ENCODE measurements around the gene COBLL1. TPM values are rescaled to one million over a fixed set of nuclear protein-coding genes. Genes with fewer than 3 reads are reported as not detected.
"Not testable (repeated sequence)": the region's sequence is repeated elsewhere in the genome, so short reads cannot be mapped to it uniquely, and the experiment has no call there.

COBLL1 gene
- total RNA-seq, 3 donors from 2014 or later (not counting 1 experiment from before 2014, with no cell fraction given) = 0.85 to 13.4 (median 2.2) TPM

GRCh38 chr2:164710837-164711765, 130.5 kb downstream of the COBLL1 start:
- no peak overlapping the region for H3K27ac ChIP-seq (ENCODE audit: low read length)
- Mint-ChIP-seq H3K36me3 (no peaks in the 10 kb centered on the region), H3K4me3 (no peak overlapping the region), H3K27ac (no peak overlapping the region), H3K27me3 (ENCODE audit: low read depth in 2 of 2) (no peaks in the 10 kb centered on the region), H3K4me1 (no peaks in the 10 kb centered on the region), H3K9me3 (no peaks in the 10 kb centered on the region)
- H3K4me3 ChIP-seq (ENCODE audit: low read length) = no peak overlapping the region
- 97% methylated on average over 5 of the region's 6 CpGs for WGBS (ENCODE audit: insufficient coverage)
- no peak for TF ChIP-seq CTCF (IDR thresholded peaks at IDR 0.05)
- no peaks in the 10 kb centered on the region for H3K27me3 ChIP-seq (ENCODE audit: control insufficient read depth, insufficient read depth, low read length)
- DNase-seq (no peak), ATAC-seq (no peak)
- intact Hi-C loops (cut with micrococcal nuclease) = no loop called here
- no peaks in the 10 kb centered on the region for H3K36me3 ChIP-seq (ENCODE audit: control insufficient read depth, insufficient read depth, low read length)
- H3K9me3 ChIP-seq (ENCODE audit: control insufficient read depth, insufficient read depth, low read length) = no peaks in the 10 kb centered on the region
- H3K4me1 ChIP-seq (ENCODE audit: control insufficient read depth, insufficient read depth, low read length) = no peaks in the 10 kb centered on the region

GRCh38 chr2:164710252-164710836, 131.3 kb downstream of the COBLL1 start:
- H3K27ac ChIP-seq (ENCODE audit: low read length); H3K4me3 Mint-ChIP-seq; H3K4me1 Mint-ChIP-seq; H3K36me3 ChIP-seq (ENCODE audit: control insufficient read depth, insufficient read depth, low read length); H3K9me3 ChIP-seq (ENCODE audit: control insufficient read depth, insufficient read depth, low read length); intact Hi-C loops (cut with micrococcal nuclease); DNase-seq; ATAC-seq; H3K4me3 ChIP-seq (ENCODE audit: low read length); H3K27ac Mint-ChIP-seq; H3K4me1 ChIP-seq (ENCODE audit: control insufficient read depth, insufficient read depth, low read length); H3K27me3 ChIP-seq (ENCODE audit: control insufficient read depth, insufficient read depth, low read length); H3K27me3 Mint-ChIP-seq (ENCODE audit: low read depth in 2 of 2); H3K9me3 Mint-ChIP-seq; H3K36me3 Mint-ChIP-seq: not testable (repeated sequence)
- WGBS (ENCODE audit: insufficient coverage) = 92% methylated on average over 10 of the region's 10 CpGs

GRCh38 chr2:164706522-164706921, 135.1 kb downstream of the COBLL1 start:
- no peaks in the 10 kb centered on the region for H3K36me3 ChIP-seq (ENCODE audit: control insufficient read depth, insufficient read depth, low read length)
- no peak for DNase-seq
- H3K9me3 ChIP-seq (ENCODE audit: control insufficient read depth, insufficient read depth, low read length) = no peaks in the 10 kb centered on the region
- no peak overlapping the region for H3K4me3 Mint-ChIP-seq
- no peaks in the 10 kb centered on the region for H3K4me1 ChIP-seq (ENCODE audit: control insufficient read depth, insufficient read depth, low read length)
- ATAC-seq = no peak
- no peaks in the 10 kb centered on the region for H3K36me3 Mint-ChIP-seq
- H3K4me1 Mint-ChIP-seq = no peaks in the 10 kb centered on the region
- no peaks in the 10 kb centered on the region for H3K27me3 ChIP-seq (ENCODE audit: control insufficient read depth, insufficient read depth, low read length)
- H3K9me3 Mint-ChIP-seq = no peaks in the 10 kb centered on the region
- H3K27ac Mint-ChIP-seq = no peak overlapping the region
- intact Hi-C loops (cut with micrococcal nuclease) = no loop called here
- no peak overlapping the region for H3K27ac ChIP-seq (ENCODE audit: low read length)
- H3K27me3 Mint-ChIP-seq (ENCODE audit: low read depth in 2 of 2) = no peaks in the 10 kb centered on the region
- TF ChIP-seq CTCF (IDR thresholded peaks at IDR 0.05) = no peak
- H3K4me3 ChIP-seq (ENCODE audit: low read length) = no peak overlapping the region

- Histone ChIP-seq H3K36me3 (ENCODE audit: control insufficient read depth, insufficient read depth, low read length) (no peaks in the 10 kb centered on the region), H3K4me1 (ENCODE audit: control insufficient read depth, insufficient read depth, low read length) (no peaks in the 10 kb centered on the region), H3K4me3 (ENCODE audit: low read length) (no peak overlapping the region), H3K27me3 (ENCODE audit: control insufficient read depth, insufficient read depth, low read length) (no peaks in the 10 kb centered on the region), H3K27ac (ENCODE audit: low read length) (no peak overlapping the region), H3K9me3 (ENCODE audit: control insufficient read depth, insufficient read depth, low read length) (no peaks in the 10 kb centered on the region)
- H3K9me3 Mint-ChIP-seq = no peaks in the 10 kb centered on the region
- no peaks in the 10 kb centered on the region for H3K27me3 Mint-ChIP-seq (ENCODE audit: low read depth in 2 of 2)
- no peak overlapping the region for H3K27ac Mint-ChIP-seq
- ATAC-seq (no peak), DNase-seq (no peak)
- intact Hi-C loops (cut with micrococcal nuclease) = no loop called here
- no peak for TF ChIP-seq CTCF (IDR thresholded peaks at IDR 0.05)
- no peaks in the 10 kb centered on the region for H3K36me3 Mint-ChIP-seq
- H3K4me1 Mint-ChIP-seq = no peaks in the 10 kb centered on the region
- H3K4me3 Mint-ChIP-seq = no peak overlapping the region
- WGBS (ENCODE audit: insufficient coverage) = 88% methylated on average over 11 of the region's 12 CpGs
Measured at GRCh38 chr2:164705412-164706167, 136.0 kb downstream of the COBLL1 start.
